H1 (cell line): ENCODE results near the gene RASGRP3. TPM values are rescaled to one million over a fixed set of nuclear protein-coding genes. Genes with fewer than 3 reads are reported as not detected.

Experiments used
- CTCF ChIA-PET: fragments of 300-600 bp; sonication (Branson Sonifier 250); formaldehyde crosslinking; loops from one replicate; lab custom pipeline; 2021; ENCODE audit not compliant: partially characterized antibody; lab: Charles Lee
- POLR2A ChIA-PET: fragments of 300-600 bp; sonication (Branson Sonifier 250); formaldehyde crosslinking; loops from one replicate; lab custom pipeline; 2021; ENCODE audit warnings: inconsistent platforms; ENCODE audit not compliant: partially characterized antibody; lab: Charles Lee
- DNase-seq, 2 experiments: peaks; one replicate each; pipeline versions ENCODE4 v3.0.0 to v3.0.0-alpha.2; 2010 to 2022; ENCODE audit warnings: low spot score in 2 of 2, low read depth in 1 of 2, mixed read lengths in 1 of 2
- FAIRE-seq: peaks from 2 replicates; lab custom pipeline; 2011; peaks lifted over from hg19 to GRCh38; lab: Jason Lieb, UNC
- H2AFZ ChIP-seq: 2 replicates; pipeline ENCODE4 v1.8.1; 2012; ENCODE audit warnings: low read length, inconsistent platforms
- H2AK5ac ChIP-seq: 2 replicates; pipeline ENCODE4 v1.6.1; 2013; ENCODE audit warnings: low read depth, low read length
- H2BK120ac ChIP-seq: replicated peaks from 2 replicates; pipeline ENCODE3; 2013; ENCODE audit warnings: low read depth, low read length, inconsistent platforms
- H2BK12ac ChIP-seq: 2 replicates; pipeline ENCODE4 v1.6.1; 2013; ENCODE audit warnings: low read depth, low read length
- H2BK15ac ChIP-seq: 2 replicates; pipeline ENCODE4 v1.6.1; 2013; ENCODE audit warnings: low read length
- H2BK20ac ChIP-seq: 2 replicates; pipeline ENCODE4 v1.6.1; 2013; ENCODE audit warnings: low read length
- H2BK5ac ChIP-seq: 2 replicates; pipeline ENCODE4 v1.6.1; 2013; ENCODE audit warnings: low read depth, low read length
- H3K14ac ChIP-seq: 2 replicates; pipeline ENCODE4 v1.6.1; 2013; ENCODE audit warnings: inconsistent platforms; ENCODE audit not compliant: insufficient read length
- H3K18ac ChIP-seq: 2 replicates; pipeline ENCODE4 v1.6.1; 2013; ENCODE audit warnings: low read length; ENCODE audit errors: extremely low read depth
- H3K23ac ChIP-seq: 2 replicates; pipeline ENCODE4 v1.6.1; 2013; ENCODE audit warnings: inconsistent platforms; ENCODE audit not compliant: insufficient read length
- H3K23me2 ChIP-seq: 2 replicates; pipeline ENCODE4 v1.6.1; 2013; ENCODE audit warnings: low read depth, low read length
- H3K27ac ChIP-seq: 2 replicates; pipeline ENCODE4 v1.6.1; 2011; ENCODE audit warnings: low read depth, low read length, inconsistent platforms
- H3K27me3 ChIP-seq, 4 experiments: replicated peaks in 1 of 4; 1 replicate in 1 of 4; 2 replicates in 3 of 4; pipeline versions ENCODE4 v1.6.1 to v1.8.1; 2011 to 2013; ENCODE audit warnings: low read length in 3 of 4, mild to moderate bottlenecking in 3 of 4, inconsistent platforms in 2 of 4, mixed read lengths in 2 of 4, moderate library complexity in 1 of 4; ENCODE audit not compliant: control insufficient read depth in 3 of 4, insufficient read depth in 3 of 4; ENCODE audit errors: extremely low read depth in 1 of 4
- H3K36me3 ChIP-seq, 4 experiments: 2 replicates each; pipeline versions ENCODE4 v1.6.1 to v1.8.1; 2011 to 2013; ENCODE audit warnings: mild to moderate bottlenecking in 4 of 4, low read length in 3 of 4, moderate library complexity in 2 of 4, control low read depth in 1 of 4, inconsistent platforms in 1 of 4; ENCODE audit not compliant: insufficient read depth in 4 of 4, control insufficient read depth in 2 of 4
- H3K4ac ChIP-seq: replicated peaks from 2 replicates; pipeline ENCODE3; 2013; ENCODE audit warnings: low read length, low read depth, mixed read lengths, inconsistent platforms; ENCODE audit not compliant: insufficient read length
- H3K4me1 ChIP-seq, 4 experiments: replicated peaks in 1 of 4; 1 replicate in 1 of 4; 2 replicates in 3 of 4; pipeline versions ENCODE4 v1.6.1 to v1.8.1; 2011 to 2013; ENCODE audit warnings: low read length in 3 of 4, inconsistent platforms in 2 of 4, mixed read lengths in 1 of 4; ENCODE audit not compliant: insufficient read depth in 4 of 4, control insufficient read depth in 3 of 4
- H3K4me2 ChIP-seq, 2 experiments: 2 replicates each; pipeline versions ENCODE4 v1.6.1 to v1.8.1; 2011 to 2013; ENCODE audit warnings: low read depth in 2 of 2, low read length in 2 of 2, control low read depth in 1 of 2, inconsistent platforms in 1 of 2, mild to moderate bottlenecking in 1 of 2; ENCODE audit not compliant: insufficient read depth in 1 of 2
- H3K4me3 ChIP-seq, 4 experiments: fragments of 200-600, 300-600 bp in 1 of 4; sonication (generic), shearing (Covaris generic), sonication (Bioruptor Twin) in 1 of 4; 2 replicates each; pipeline versions ENCODE4 v1.5.1 to v1.8.1; 2011 to 2016; ENCODE audit warnings: low read length in 4 of 4, low read depth in 3 of 4, control low read depth in 2 of 4, inconsistent platforms in 2 of 4, mild to moderate bottlenecking in 2 of 4, mixed read lengths in 1 of 4, moderate library complexity in 1 of 4; ENCODE audit not compliant: insufficient read depth in 2 of 4; ENCODE audit errors: extremely low read depth in 1 of 4
- H3K56ac ChIP-seq: replicated peaks from 2 replicates; pipeline ENCODE3; 2013; ENCODE audit warnings: low read depth, mild to moderate bottlenecking, mixed read lengths, low read length, inconsistent platforms; ENCODE audit not compliant: insufficient read length
- H3K79me1 ChIP-seq: 2 replicates; pipeline ENCODE4 v1.6.1; 2013; ENCODE audit warnings: low read depth, low read length, control low read depth
- H3K79me2 ChIP-seq, 2 experiments: 2 replicates each; pipeline versions ENCODE4 v1.6.1 to v1.8.1; 2012 to 2013; ENCODE audit warnings: low read length in 2 of 2, mild to moderate bottlenecking in 2 of 2, inconsistent platforms in 1 of 2; ENCODE audit not compliant: insufficient read depth in 2 of 2, control insufficient read depth in 1 of 2
- H3K9ac ChIP-seq, 4 experiments: replicated peaks in 1 of 4; 1 replicate in 1 of 4; 2 replicates in 3 of 4; pipeline versions ENCODE4 v1.6.1 to v1.8.1; 2011 to 2013; ENCODE audit warnings: low read depth in 3 of 4, low read length in 3 of 4, control low read depth in 2 of 4, mild to moderate bottlenecking in 2 of 4, moderate library complexity in 2 of 4, inconsistent platforms in 1 of 4; ENCODE audit errors: extremely low read depth in 1 of 4
- H3K9me3 ChIP-seq, 2 experiments: 2 replicates each; pipeline versions ENCODE4 v1.6.1 to v1.8.1; 2012 to 2013; ENCODE audit warnings: mild to moderate bottlenecking in 2 of 2, moderate library complexity in 2 of 2, control low read depth in 1 of 2, inconsistent platforms in 1 of 2, low read depth in 1 of 2, low read length in 1 of 2, mixed read lengths in 1 of 2; ENCODE audit not compliant: insufficient read depth in 2 of 2
- H4K20me1 ChIP-seq, 2 experiments: replicated peaks in 1 of 2; 2 replicates each; pipeline versions ENCODE3 to v1.8.1; 2011 to 2013; ENCODE audit warnings: inconsistent platforms in 2 of 2, low read length in 2 of 2, mild to moderate bottlenecking in 1 of 2; ENCODE audit not compliant: insufficient read depth in 2 of 2, control insufficient read depth in 1 of 2
- H4K5ac ChIP-seq: 2 replicates; pipeline ENCODE4 v1.6.1; 2013; ENCODE audit warnings: low read length, low read depth, mixed read lengths, inconsistent platforms; ENCODE audit not compliant: insufficient read length
- H4K8ac ChIP-seq: 2 replicates; pipeline ENCODE4 v1.8.0; 2013; ENCODE audit warnings: mild to moderate bottlenecking, moderate library complexity, low read length, inconsistent platforms; ENCODE audit not compliant: insufficient read depth; ENCODE audit errors: extremely low read depth
- H4K91ac ChIP-seq: replicated peaks from 2 replicates; pipeline ENCODE3; 2013; ENCODE audit warnings: low read length, mixed read lengths, inconsistent platforms; ENCODE audit not compliant: insufficient read length
- CBX5 ChIP-seq: fragments of 300-800, 300-1000 bp; sonication (generic); IDR thresholded peaks from 2 replicates; pipeline ENCODE4 v1.7.1; 2016; ENCODE audit warnings: antibody characterized with exemption, low read length, low read depth
- WGBS, 2 experiments: shearing (Covaris generic) in 1 of 2; methylation state at CpG; one replicate each; pipeline versions ENCODE4 v1.1.6 to v1.1.7; 2013 to 2015; ENCODE audit warnings: low lambda C conversion rate in 2 of 2, mixed read lengths in 2 of 2, inconsistent platforms in 1 of 2, low coverage in 1 of 2, missing lambda C conversion rate in 1 of 2; ENCODE audit not compliant: insufficient replicate concordance in 2 of 2, insufficient coverage in 1 of 2, insufficient read length in 1 of 2; ENCODE audit errors: extremely low coverage in 1 of 2, missing lambda C conversion rate in 1 of 2; 5-methylcytosine and 5-hydroxymethylcytosine counted together
- polyA plus RNA-seq, 7 experiments: library from polyadenylated mRNA; depleted of rRNA in 3 of 7; stranded (reverse) in 5 of 7; unstranded in 2 of 7; fragments of >200 nt in 5 of 7; fragments of 200-250 nt in 2 of 7; gene quantifications; 1 replicate in 5 of 7; 2 replicates in 1 of 7; 4 replicates in 1 of 7; pipeline versions ENCODE4 v1.2.1 to v1.2.3, GENCODE V29; 2011 to 2013; ENCODE audit warnings: missing spikeins in 2 of 7, mixed read lengths in 2 of 7
- total RNA-seq: library from RNA; stranded (reverse); fragmentation: NEBNext Ultra II Directional; extraction: Animal tissue kit (Norgen Biotek cat#: 25700); gene quantifications from 2 replicates; pipeline ENCODE4 v1.2.1, GENCODE V29; 2021

Gene RASGRP3
- total and polyA plus RNA-seq, 2 of the 8 experiments (the other 6 are each of a cell fraction or from before 2014, with no cell fraction given): 0.06 TPM; not detected in 1

DNA sequence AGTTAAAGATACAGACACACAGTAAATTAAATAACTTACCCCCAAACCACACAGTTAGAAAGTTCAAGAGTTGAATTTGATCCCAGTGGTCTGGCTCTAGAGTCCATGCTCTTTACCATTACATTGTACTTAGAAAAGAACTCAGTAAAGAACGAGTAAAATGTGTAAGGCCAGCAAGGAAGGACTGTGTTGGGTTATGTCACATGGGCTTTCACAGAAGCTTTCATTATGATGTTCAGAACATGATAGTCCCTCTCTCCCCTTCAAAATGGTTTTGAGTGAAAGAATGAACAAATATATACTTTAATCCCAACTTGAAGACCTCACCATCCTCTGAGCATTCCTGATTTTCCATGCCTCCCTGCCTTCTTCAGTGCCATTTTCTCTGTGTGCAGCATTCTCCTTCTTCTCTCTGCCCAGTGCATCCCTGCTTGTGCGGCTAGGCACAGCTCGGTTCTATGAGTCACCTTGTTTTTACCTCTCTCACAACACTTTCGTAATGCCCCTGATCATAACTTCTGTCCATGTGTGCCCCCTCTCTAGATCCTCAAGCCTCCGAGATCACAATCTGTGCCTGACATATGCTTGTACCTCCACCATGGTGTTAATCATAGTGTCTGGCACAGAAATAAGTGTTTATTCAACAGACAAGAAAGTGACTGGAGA is 22.0 kb downstream of the RASGRP3 start:
- Histone ChIP-seq H3K27me3 (no peaks in the 10 kb centered on the region), H2BK12ac (no peak overlapping the region), H2BK120ac (no peak overlapping the region), H2AK5ac (no peak overlapping the region), H2BK5ac (no peak overlapping the region), H3K4me3 (no peak overlapping the region), H3K79me1 (no peaks in the 10 kb centered on the region), H4K8ac (no peak overlapping the region), H3K18ac (no peak overlapping the region), H3K36me3 (no peaks in the 10 kb centered on the region), H3K14ac (no peak overlapping the region), H3K23me2 (peaks cover 2% of the 10 kb centered on the region; the same call in 1 of the 2 replicates), H2BK15ac (no peak overlapping the region), H3K23ac (no peak overlapping the region), H4K20me1 (no peaks in the 10 kb centered on the region), H3K9ac (no peak overlapping the region), H3K79me2 (no peaks in the 10 kb centered on the region), H3K9me3 (no peaks in the 10 kb centered on the region), H2BK20ac (no peak overlapping the region), H4K91ac (no peak overlapping the region), H3K4me1 (no peaks in the 10 kb centered on the region), H3K4ac (no peak overlapping the region), H4K5ac (no peak overlapping the region), H2AFZ (no peak overlapping the region), H3K4me2 (no peak overlapping the region), H3K27ac (no peak overlapping the region), H3K56ac (no peak overlapping the region)
- ChIA-PET POLR2A (no interaction called here), CTCF (interaction anchor here (0.6 to 1.4 kb wide), 3 partner anchors 16 to 29 kb away, joined by 3 to 4 read pairs (median 3); partner anchors contain the start of gene RASGRP3)
- DNase-seq: no peak
- no peak for FAIRE-seq
- 92% methylated on average over 5 of the region's 5 CpGs; no CpG with 5 or more reads in 1 of the 2 experiments for WGBS, 2 experiments
- TF ChIP-seq CBX5: no peak
